Stomach (tissue), 9 donors: ENCODE measurements around the gene BCL2L11. TPM values are rescaled to one million over a fixed set of nuclear protein-coding genes. Genes with fewer than 3 reads are reported as not detected.

Experiments used
- DNase-seq, 2 donors: peaks; one replicate each; pipeline versions ENCODE4 v3.0.0 to v3.0.0-alpha.2; 2013 to 2019
- H3K27ac ChIP-seq, 5 donors: fragments of 200-600 bp in 4 of 5; sonication (generic) in 4 of 5; one replicate each; pipeline ENCODE4 v1.5.1; 2013 to 2019; ENCODE audit warnings: mild to moderate bottlenecking in 1 of 5, moderate library complexity in 1 of 5
- H3K27me3 ChIP-seq, 3 donors: fragments of 200-600 bp; sonication (generic); one replicate each; pipeline ENCODE4 v1.5.1; 2017 to 2019; ENCODE audit warnings: mixed run types in 1 of 3
- H3K36me3 ChIP-seq, 4 donors: fragments of 200-600 bp; sonication (generic); 1 replicate in 3 of 4; 2 replicates in 1 of 4; pipeline ENCODE4 v1.5.1; 2016 to 2019
- H3K4me1 ChIP-seq, 4 donors: fragments of 200-600 bp; sonication (generic); one replicate each; pipeline ENCODE4 v1.5.1; 2016 to 2019
- H3K4me3 ChIP-seq, 4 donors: fragments of 200-600 bp; sonication (generic) in 3 of 4; one replicate each; pipeline ENCODE4 v1.5.1; 2016 to 2019; ENCODE audit warnings: mild to moderate bottlenecking in 1 of 4
- H3K9me3 ChIP-seq, 4 donors: fragments of 200-600 bp; sonication (generic); one replicate each; pipeline ENCODE4 v1.5.1; 2016 to 2019
- EP300 ChIP-seq: sonication (generic); formaldehyde crosslinking; IDR thresholded peaks from one replicate; pipeline ENCODE4 v1.6.1; 2017; ENCODE audit warnings: antibody characterized with exemption
- POLR2A ChIP-seq, 4 donors: fragments of 450-650 bp; IDR thresholded peaks; one replicate each; pipeline ENCODE4 v1.6.1; 2016; ENCODE audit warnings: antibody characterized with exemption in 4 of 4, control low read depth in 2 of 4, mild to moderate bottlenecking in 1 of 4, moderate library complexity in 1 of 4
- POLR2AphosphoS5 ChIP-seq, 3 donors: sonication (generic); formaldehyde crosslinking; IDR thresholded peaks; one replicate each; pipeline ENCODE4 v1.6.1; 2016; ENCODE audit warnings: antibody characterized with exemption in 3 of 3
- WGBS, 5 donors: extraction: QIAGEN DNeasy Blood & Tissue Kit in 3 of 5; methylation state at CpG; one replicate each; pipeline versions ENCODE4 v1.1.5 to v1.1.7; 2013 to 2018; 5-methylcytosine and 5-hydroxymethylcytosine counted together
- intact Hi-C: fragments of 100-400 bp; cut with DNase I; formaldehyde crosslinking; loops from one replicate; pipeline ENCODE4 v1.15.1; 2023; ENCODE audit warnings: low total_unique reads
- polyA plus RNA-seq, 3 donors: library from polyadenylated mRNA; stranded (reverse); fragments of 200-250 nt; gene quantifications; one replicate each; pipeline ENCODE4 v1.2.3, GENCODE V29; 2013
- total RNA-seq, 5 donors: library from RNA; depleted of rRNA; stranded (reverse); fragments of >200 nt; gene quantifications; one replicate each; pipeline versions ENCODE4 v1.1.0 to v1.2.3, GENCODE V29; 2014 to 2016
- TF ChIP-seq, protein P1 (sequence below), 7 experiments: fragments of 450-650 bp in 4 of 7; fragments of 200-600 bp in 3 of 7; sonication (generic) in 3 of 7; IDR thresholded peaks; one replicate each; pipeline ENCODE4 v1.5.1; 2016 to 2019; ENCODE audit warnings: antibody characterized with exemption in 7 of 7, control low read depth in 2 of 7, mild to moderate bottlenecking in 1 of 7
- donor health status: healthy with polysubstance abuse.
- donor health status: Bipolar disorder and iron deficiency.
- donor health status: healthy.

The BCL2L11 gene
- total and polyA plus RNA-seq, 8 donors: 0.29 to 41.2 (median 4.8) TPM

DNA sequence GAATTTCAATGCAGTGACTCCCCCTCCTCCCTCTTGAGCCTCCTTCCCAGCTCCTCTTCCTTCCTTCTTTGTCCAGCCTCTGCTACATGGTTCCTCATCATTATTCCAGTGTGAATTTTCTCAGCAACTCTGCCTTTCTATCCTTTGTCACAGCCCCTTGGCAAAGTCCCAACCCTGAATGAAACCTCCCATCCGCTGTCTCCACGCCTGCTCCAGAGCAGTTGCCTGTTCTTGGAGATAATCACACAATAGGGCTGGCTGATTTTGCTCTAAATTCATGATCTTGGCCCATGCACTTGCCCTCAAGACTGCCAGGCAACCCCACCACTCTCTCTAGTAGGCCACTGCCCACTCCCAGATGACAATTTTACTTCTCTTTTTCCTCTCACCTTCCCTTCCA is 61.4 kb downstream of the BCL2L11 start:
- H3K36me3 ChIP-seq: no peaks in the 10 kb centered on the region
- peaks cover 10 to 34% (median 27%) of the 10 kb centered on the region in 4 donors for H3K4me1 ChIP-seq
- no peak for DNase-seq
- H3K9me3 ChIP-seq: no peaks in the 10 kb centered on the region
- H3K27me3 ChIP-seq: no peaks in the 10 kb centered on the region
- no peak overlapping the region for H3K4me3 ChIP-seq
- 68 to 84% (median 77%) methylated on average over 2 of the region's 2 CpGs for WGBS, 5 donors
- intact Hi-C loops: no loop called here
- no peak for TF ChIP-seq POLR2AphosphoS5 (IDR thresholded peaks at IDR 0.05)
- TF ChIP-seq, protein P1, sequence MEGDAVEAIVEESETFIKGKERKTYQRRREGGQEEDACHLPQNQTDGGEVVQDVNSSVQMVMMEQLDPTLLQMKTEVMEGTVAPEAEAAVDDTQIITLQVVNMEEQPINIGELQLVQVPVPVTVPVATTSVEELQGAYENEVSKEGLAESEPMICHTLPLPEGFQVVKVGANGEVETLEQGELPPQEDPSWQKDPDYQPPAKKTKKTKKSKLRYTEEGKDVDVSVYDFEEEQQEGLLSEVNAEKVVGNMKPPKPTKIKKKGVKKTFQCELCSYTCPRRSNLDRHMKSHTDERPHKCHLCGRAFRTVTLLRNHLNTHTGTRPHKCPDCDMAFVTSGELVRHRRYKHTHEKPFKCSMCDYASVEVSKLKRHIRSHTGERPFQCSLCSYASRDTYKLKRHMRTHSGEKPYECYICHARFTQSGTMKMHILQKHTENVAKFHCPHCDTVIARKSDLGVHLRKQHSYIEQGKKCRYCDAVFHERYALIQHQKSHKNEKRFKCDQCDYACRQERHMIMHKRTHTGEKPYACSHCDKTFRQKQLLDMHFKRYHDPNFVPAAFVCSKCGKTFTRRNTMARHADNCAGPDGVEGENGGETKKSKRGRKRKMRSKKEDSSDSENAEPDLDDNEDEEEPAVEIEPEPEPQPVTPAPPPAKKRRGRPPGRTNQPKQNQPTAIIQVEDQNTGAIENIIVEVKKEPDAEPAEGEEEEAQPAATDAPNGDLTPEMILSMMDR (IDR thresholded peaks at IDR 0.05): no peak
- no peak for TF ChIP-seq POLR2A (IDR thresholded peaks at IDR 0.05)
- no peak for TF ChIP-seq EP300
- no peak overlapping the region for H3K27ac ChIP-seq

DNA sequence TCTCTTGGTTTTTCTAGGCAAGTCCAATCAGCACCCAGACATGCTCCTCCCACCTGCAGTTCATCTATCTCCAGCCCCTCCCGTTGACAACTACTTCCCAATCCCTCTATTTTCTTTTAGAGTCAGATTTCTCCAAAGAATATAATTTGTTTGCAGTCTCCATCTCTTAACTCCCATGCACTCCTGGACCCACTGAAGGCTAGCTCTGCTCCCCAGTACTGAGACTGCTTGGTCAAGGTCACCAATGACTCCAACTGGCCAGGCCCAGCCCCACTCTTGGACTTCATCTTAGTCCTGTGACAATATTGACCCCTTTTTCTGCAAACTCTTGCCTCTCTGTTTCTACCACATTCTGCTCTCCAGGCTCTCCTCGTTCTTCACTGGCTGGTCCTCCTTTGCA is 62.0 kb downstream of the BCL2L11 start:
- no peak for DNase-seq
- 67 to 86% (median 78%) methylated on average over 2 of the region's 2 CpGs for WGBS, 5 donors
- no peaks in the 10 kb centered on the region for H3K9me3 ChIP-seq
- H3K36me3 ChIP-seq: no peaks in the 10 kb centered on the region
- H3K27ac ChIP-seq: no peak overlapping the region
- peaks cover 10 to 34% (median 25%) of the 10 kb centered on the region in 4 donors for H3K4me1 ChIP-seq
- no peaks in the 10 kb centered on the region for H3K27me3 ChIP-seq
- intact Hi-C loops: no loop called here
- TF ChIP-seq EP300: no peak
- TF ChIP-seq, protein P1 (IDR thresholded peaks at IDR 0.05): no peak
- no peak for TF ChIP-seq POLR2A (IDR thresholded peaks at IDR 0.05)
- TF ChIP-seq POLR2AphosphoS5 (IDR thresholded peaks at IDR 0.05): no peak
- no peak overlapping the region for H3K4me3 ChIP-seq

DNA sequence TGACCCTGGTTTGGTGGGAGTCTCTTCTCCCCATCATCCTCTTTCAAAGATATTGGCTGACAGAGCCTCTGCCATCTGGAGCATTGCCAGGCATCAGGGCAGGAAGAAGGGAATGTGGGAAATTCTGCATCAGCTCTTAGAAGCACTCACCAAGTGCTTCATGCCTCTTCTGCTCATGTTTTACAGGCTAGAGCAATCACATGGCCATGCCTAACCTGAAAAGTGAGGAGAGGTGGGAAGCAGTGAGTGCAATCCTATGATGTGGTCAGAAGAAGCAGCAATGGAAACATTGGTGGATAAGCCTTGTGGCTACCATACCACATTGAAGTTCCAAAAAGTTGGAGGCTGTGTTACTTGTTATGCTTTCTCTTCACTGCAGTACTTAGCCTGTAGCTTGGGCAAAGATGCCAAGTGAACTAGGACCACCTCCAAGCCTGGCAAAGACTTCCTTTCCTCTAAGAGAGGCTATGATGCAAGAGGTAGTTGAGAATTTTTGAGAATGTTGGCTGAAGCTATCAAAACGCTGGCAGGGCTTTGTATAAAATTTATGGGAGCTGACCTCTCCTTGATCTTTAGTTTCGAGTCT is 64.1 kb downstream of the BCL2L11 start:
- no peaks in the 10 kb centered on the region for H3K36me3 ChIP-seq
- no peaks in the 10 kb centered on the region for H3K9me3 ChIP-seq
- peak overlapping the region in 3 of 5 donors; percentile 22 to 58 (median 51) for H3K27ac ChIP-seq
- DNase-seq: no peak
- H3K27me3 ChIP-seq: no peaks in the 10 kb centered on the region
- TF ChIP-seq EP300 (no peak), POLR2AphosphoS5 (IDR thresholded peaks at IDR 0.05) (no peak), POLR2A (IDR thresholded peaks at IDR 0.05) (no peak)
- TF ChIP-seq, protein P1 (IDR thresholded peaks at IDR 0.05): no peak
- intact Hi-C loops: no loop called here
- H3K4me1 ChIP-seq: peaks cover 4 to 19% (median 11%) of the 10 kb centered on the region in 4 donors
- no peak overlapping the region for H3K4me3 ChIP-seq
- 33 to 54% (median 43%) methylated on average over 2 of the region's 2 CpGs for WGBS, 5 donors

DNA sequence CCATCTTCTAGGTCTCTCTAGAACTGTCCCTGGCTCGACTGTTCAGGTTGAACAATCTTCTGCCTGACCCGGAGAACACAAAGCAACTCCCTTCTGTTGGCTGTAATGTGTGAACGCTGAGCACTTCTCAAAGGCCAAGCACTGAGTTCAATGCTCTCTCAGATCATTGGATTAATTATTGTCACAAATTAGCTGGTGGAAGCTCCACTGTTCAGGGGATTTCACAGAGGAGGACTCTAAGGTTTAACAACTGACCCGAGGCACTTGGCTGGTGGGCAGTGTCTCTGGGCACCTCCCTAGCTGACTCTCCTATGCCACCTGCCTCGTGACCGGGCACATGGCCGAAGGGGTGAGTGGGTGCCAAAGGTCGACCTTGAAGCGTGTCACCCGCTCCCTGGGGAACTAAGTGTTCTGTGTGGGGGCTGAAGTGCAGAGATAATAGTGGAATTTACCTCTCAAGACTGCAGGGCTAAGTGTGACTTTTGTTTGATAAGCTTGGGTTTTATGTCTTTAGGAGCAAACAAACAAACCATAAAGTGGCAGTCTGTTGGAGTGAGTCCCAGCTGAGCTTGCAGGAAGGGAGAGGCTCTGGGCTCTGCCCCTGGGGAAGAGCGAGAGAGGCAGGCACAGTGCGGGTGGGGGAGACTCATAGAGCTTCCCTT is 64.8 kb downstream of the BCL2L11 start:
- TF ChIP-seq EP300 (no peak), POLR2A (IDR thresholded peaks at IDR 0.05) (no peak), POLR2AphosphoS5 (IDR thresholded peaks at IDR 0.05) (peak in 2 of 3 donors; percentile 49 to 52)
- TF ChIP-seq, protein P1 (IDR thresholded peaks at IDR 0.05): no peak
- no peaks in the 10 kb centered on the region for H3K36me3 ChIP-seq
- H3K9me3 ChIP-seq: no peaks in the 10 kb centered on the region
- 31 to 56% (median 47%) methylated on average over 12 of the region's 12 CpGs for WGBS, 5 donors
- no peak overlapping the region for H3K4me3 ChIP-seq
- DNase-seq: peak; percentile 61 to 82
- peaks cover 4 to 19% (median 11%) of the 10 kb centered on the region in 4 donors for H3K4me1 ChIP-seq
- peak overlapping the region in 4 of 5 donors; percentile 22 to 58 (median 49) for H3K27ac ChIP-seq
- intact Hi-C loops: no loop called here
- no peaks in the 10 kb centered on the region for H3K27me3 ChIP-seq
